Tibial artery (tissue), 4 donors: ENCODE measurements around the gene PRSS27.
A peak's percentile ranks its signal among the peaks of the same experiment; 100 is the strongest.
"Not testable (repeated sequence)": the region's sequence is repeated elsewhere in the genome, so short reads cannot be mapped to it uniquely, and the experiment has no call there.

ENCODE experiments used
- DNase-seq, 2 donors: peaks; one replicate each; pipeline ENCODE4 v3.0.0-alpha.2; 2019
- H3K27ac ChIP-seq, 2 donors: fragments of 200-600 bp; sonication (generic) in 1 of 2; 1 replicate in 1 of 2; 2 replicates in 1 of 2; pipeline ENCODE4 v1.5.1; 2018 to 2019; ENCODE audit warnings: mild to moderate bottlenecking in 1 of 2
- H3K27me3 ChIP-seq, 2 donors: fragments of 200-600 bp; sonication (generic) in 1 of 2; one replicate each; pipeline versions ENCODE4 v1.5.1 to v1.6.0; 2016 to 2019
- H3K36me3 ChIP-seq, 3 donors: fragments of 200-600 bp; sonication (generic) in 2 of 3; one replicate each; pipeline ENCODE4 v1.5.1; 2016 to 2019; ENCODE audit warnings: mild to moderate bottlenecking in 2 of 3
- H3K4me1 ChIP-seq, 4 donors: fragments of 200-600 bp; sonication (generic) in 2 of 4; 1 replicate in 3 of 4; 2 replicates in 1 of 4; pipeline ENCODE4 v1.5.1; 2016 to 2019
- H3K4me3 ChIP-seq, 2 donors: fragments of 200-600 bp; sonication (generic) in 1 of 2; 1 replicate in 1 of 2; 2 replicates in 1 of 2; pipeline ENCODE4 v1.5.1; 2018 to 2019; ENCODE audit warnings: mild to moderate bottlenecking in 2 of 2
- H3K9me3 ChIP-seq, 3 donors: fragments of 200-600 bp; sonication (generic) in 1 of 3; one replicate each; pipeline ENCODE4 v1.5.1; 2016 to 2019
- intact Hi-C: fragments of 100-400 bp; cut with DNase I; formaldehyde crosslinking; loops from one replicate; pipeline ENCODE4 v1.15.0; 2023; ENCODE audit warnings: low total_unique reads
- TF ChIP-seq, protein P1 (sequence below), 2 experiments: fragments of 200-600 bp in 1 of 2; fragments of 450-650 bp in 1 of 2; IDR thresholded peaks; one replicate each; pipeline ENCODE4 v1.5.1; 2017 to 2019; ENCODE audit warnings: antibody characterized with exemption in 2 of 2, mild to moderate bottlenecking in 1 of 2, moderate library complexity in 1 of 2

The PRSS27 gene

DNA sequence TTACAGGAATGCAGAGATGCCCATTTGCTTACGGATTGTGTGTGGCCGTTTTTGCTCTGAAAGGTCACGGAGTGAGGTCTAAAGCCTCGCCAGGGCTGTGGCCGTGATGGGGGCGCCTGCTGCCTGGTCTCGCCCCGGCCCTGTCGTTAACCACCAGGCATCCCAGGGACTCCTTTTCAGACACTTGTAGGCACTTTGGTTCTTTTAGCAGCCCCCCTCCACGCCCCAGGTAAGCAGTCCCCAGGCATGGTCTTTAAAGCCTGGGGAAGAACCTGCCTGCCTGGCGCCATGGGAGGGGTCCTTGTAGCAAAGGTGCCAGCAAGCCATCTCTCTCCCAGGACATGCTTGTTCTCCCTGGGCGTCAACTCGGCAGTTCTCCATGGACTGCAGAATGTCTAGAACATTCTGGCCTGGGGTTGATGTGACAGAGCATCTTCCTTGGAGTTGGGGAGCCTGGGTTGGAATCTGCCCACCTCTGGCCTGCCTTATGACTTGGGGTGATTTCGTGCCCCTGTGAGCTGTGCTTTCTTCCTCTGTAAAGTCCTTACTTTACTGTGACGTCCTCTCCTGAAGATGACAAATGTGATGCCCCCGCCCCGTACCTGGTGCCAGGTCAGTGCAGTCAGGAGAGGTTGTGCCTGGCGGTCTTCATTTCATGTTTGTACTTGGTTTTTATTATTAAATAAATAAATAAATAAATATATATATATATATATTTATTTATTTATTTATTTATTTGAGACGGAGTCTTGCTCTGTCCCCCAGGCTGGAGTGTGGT is 32.3 kb downstream of the PRSS27 start:
- H3K4me3 ChIP-seq = no peak overlapping the region
- no peak overlapping the region for H3K27ac ChIP-seq
- intact Hi-C loops = no loop called here
- TF ChIP-seq, protein P1, sequence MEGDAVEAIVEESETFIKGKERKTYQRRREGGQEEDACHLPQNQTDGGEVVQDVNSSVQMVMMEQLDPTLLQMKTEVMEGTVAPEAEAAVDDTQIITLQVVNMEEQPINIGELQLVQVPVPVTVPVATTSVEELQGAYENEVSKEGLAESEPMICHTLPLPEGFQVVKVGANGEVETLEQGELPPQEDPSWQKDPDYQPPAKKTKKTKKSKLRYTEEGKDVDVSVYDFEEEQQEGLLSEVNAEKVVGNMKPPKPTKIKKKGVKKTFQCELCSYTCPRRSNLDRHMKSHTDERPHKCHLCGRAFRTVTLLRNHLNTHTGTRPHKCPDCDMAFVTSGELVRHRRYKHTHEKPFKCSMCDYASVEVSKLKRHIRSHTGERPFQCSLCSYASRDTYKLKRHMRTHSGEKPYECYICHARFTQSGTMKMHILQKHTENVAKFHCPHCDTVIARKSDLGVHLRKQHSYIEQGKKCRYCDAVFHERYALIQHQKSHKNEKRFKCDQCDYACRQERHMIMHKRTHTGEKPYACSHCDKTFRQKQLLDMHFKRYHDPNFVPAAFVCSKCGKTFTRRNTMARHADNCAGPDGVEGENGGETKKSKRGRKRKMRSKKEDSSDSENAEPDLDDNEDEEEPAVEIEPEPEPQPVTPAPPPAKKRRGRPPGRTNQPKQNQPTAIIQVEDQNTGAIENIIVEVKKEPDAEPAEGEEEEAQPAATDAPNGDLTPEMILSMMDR (IDR thresholded peaks at IDR 0.05) = no peak
- H3K9me3 ChIP-seq = no peaks in the 10 kb centered on the region
- peaks cover 0 to 24% (median 13%) of the 10 kb centered on the region in 3 donors for H3K36me3 ChIP-seq
- DNase-seq = peak in 1 of 2 donors; percentile 53
- peaks cover 0 to 31% (median 13%) of the 10 kb centered on the region in 4 donors for H3K4me1 ChIP-seq
- no peaks in the 10 kb centered on the region for H3K27me3 ChIP-seq

DNA sequence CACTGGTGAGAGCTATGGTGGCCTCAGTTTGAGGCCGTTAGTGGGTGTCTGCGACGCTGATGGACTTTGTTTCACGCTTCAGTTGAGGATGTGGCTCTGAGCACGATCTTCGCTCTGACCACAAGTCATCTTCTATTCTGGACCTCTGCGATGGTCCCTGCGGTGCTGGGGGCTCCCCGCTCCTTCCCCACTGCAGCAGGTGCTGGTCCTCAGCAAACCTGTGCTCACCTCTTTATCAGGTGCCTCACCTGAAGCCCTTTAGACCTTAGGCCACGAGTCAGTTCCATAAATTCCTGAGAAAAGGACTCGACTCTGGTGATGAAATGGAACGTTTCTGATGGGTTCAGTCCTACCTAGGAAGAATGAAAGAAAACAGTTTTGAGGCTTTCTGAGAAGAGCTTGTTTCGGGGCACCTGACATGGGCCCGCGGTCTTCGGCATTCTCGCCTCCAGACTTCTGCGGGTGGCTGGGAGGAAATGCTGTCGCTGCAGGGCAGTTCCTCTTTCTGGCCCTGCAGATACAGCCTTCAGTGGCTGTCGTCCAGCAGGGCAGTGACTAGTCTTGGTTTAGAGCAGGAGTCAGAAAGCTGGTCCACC is 33.0 kb downstream of the PRSS27 start:
- no peaks in the 10 kb centered on the region for H3K9me3 ChIP-seq
- TF ChIP-seq, protein P1 (IDR thresholded peaks at IDR 0.05) = no peak
- no peak overlapping the region for H3K4me3 ChIP-seq
- H3K27ac ChIP-seq = no peak overlapping the region
- H3K4me1 ChIP-seq = peaks cover 3 to 26% (median 13%) of the 10 kb centered on the region in 4 donors
- no peaks in the 10 kb centered on the region for H3K27me3 ChIP-seq
- intact Hi-C loops = no loop called here
- H3K36me3 ChIP-seq = peaks cover 0 to 23% (median 13%) of the 10 kb centered on the region in 3 donors
- peak; percentile 59 to 76 for DNase-seq

DNA sequence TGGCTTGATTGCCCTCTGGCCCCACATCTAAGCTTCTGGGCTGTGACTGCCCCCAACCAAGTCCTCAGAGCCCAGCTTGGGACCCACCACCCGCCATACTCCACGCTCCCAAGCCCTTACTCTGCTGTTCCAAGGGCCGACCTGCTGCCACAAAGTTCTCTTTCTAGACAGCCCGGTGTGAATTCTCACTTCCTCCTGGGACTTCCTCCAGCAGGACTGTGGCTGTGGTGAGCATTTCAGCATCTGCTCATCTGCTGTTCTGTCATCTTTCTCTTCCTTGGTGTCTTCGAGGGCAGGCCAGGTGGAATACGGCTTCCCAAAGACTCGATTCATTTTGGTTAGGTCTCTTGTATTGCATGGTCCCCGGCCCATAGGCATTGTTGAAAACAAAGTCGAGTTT is 33.9 kb downstream of the PRSS27 start:
- intact Hi-C loops, H3K27me3 ChIP-seq, H3K9me3 ChIP-seq, DNase-seq, H3K27ac ChIP-seq, H3K4me3 ChIP-seq: not testable (repeated sequence)
- H3K36me3 ChIP-seq = peaks cover 0 to 13% (median 3%) of the 10 kb centered on the region in 3 donors
- peaks cover 4 to 31% (median 19%) of the 10 kb centered on the region in 4 donors for H3K4me1 ChIP-seq

DNA sequence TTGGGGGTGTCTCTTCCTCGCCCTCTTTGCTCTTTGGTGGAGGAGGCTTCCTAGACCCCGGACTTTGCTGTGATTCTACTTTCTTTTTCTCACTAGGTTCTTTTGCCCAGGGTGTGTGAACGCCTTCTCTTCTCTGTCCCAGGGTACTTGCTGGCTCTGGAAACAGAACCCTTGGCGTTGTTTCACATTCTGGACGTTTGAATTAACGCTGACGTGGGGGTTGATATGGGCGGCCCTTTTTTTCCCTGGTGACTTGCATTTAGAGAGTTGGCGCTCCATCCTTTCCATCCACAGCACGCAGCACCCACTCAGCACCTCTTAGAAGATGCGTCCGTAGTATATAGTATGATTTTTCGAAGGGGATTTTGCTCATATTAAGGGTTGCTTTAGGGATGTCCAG is 37.0 kb downstream of the PRSS27 start:
- DNase-seq, intact Hi-C loops: not testable (repeated sequence)

DNA sequence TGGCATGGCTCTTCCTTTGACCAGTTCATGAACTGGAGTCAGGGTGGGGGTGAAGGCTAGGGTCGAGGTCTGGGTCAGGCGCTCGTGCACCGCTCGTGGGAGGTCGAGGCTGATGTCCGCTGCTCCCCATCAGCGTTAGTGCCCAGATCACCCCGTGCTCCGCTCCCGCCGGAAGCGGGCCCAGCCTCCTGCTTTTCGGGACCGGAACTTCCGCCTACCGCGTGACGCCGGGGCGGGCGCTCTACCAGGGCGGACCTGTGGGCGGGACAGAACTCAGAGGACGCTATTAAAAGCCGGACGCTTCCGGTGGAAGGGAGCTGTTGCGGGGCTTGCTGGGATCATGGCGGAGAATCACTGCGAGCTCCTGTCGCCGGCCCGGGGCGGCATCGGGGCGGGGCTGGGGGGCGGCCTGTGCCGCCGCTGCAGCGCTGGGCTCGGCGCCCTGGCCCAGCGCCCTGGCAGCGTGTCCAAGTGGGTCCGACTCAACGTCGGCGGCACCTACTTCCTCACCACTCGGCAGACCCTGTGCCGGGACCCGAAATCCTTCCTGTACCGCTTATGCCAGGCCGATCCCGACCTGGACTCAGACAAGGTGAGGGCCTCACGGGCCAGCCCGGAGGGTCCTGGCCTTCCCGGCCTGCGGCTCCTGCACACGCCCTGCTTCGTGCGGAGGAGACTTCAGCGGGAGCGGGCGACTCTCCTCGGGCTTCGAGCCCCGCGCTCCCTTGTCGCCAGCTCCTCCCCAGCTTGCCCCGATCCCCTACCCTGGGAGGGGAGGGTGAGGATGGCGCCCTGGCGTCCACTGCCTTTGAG is 37.6 kb downstream of the PRSS27 start, which contains the start of gene KCTD5:
Gene KCTD5, plus strand, starts transcription at position 315 of the 813 bp plus-strand sequence. Its CDS starts 26 bp downstream, at position 341.
- Histone ChIP-seq H3K27ac (peak within 1 kb of the TSS; percentile 77 to 84), H3K27me3 (no peaks in the 10 kb centered on the region), H3K36me3 (no peaks in the 10 kb centered on the region), H3K4me1 (peaks cover 4 to 22% (median 17%) of the 10 kb centered on the region in 4 donors), H3K4me3 (peak within 1 kb of the TSS; percentile 83 to 97), H3K9me3 (no peaks in the 10 kb centered on the region)
- intact Hi-C loops = no loop called here
- peak; percentile 95 to 97 for DNase-seq
- TF ChIP-seq, protein P1 (IDR thresholded peaks at IDR 0.05) = peak in 1 of 2 experiments; percentile 19

More for the DNA sequence above, 37.0 kb downstream of the PRSS27 start:
- H3K27me3 ChIP-seq, H3K36me3 ChIP-seq, H3K9me3 ChIP-seq: not testable (repeated sequence)
- peaks cover 4 to 27% (median 17%) of the 10 kb centered on the region in 4 donors for H3K4me1 ChIP-seq
- peak overlapping the region; percentile 77 to 84 for H3K27ac ChIP-seq
- peak overlapping the region; percentile 83 to 97 for H3K4me3 ChIP-seq

DNA sequence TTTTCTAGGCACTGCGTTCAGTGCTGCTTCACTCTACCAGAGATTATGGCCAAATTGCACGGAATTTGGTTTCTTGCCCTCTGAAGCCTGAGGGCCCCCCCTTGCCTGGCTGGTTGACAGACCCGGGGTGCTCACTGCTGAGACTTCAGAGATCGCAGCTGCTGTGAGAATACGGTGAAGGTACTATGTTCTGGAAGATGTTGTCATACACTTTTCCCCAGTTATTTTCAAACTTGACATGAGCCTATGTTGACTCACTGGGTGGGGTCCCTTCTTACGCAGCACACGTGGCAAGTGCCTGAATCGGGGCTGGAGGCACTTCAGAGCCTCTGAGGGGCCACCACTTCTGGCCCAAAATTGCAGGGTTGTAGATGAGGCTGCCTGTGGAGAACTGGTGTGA is 39.7 kb downstream of the PRSS27 start:
- DNase-seq, H3K36me3 ChIP-seq, intact Hi-C loops, H3K4me3 ChIP-seq, H3K9me3 ChIP-seq, H3K27ac ChIP-seq, H3K27me3 ChIP-seq: not testable (repeated sequence)
- H3K4me1 ChIP-seq = peaks cover 4 to 21% (median 17%) of the 10 kb centered on the region in 4 donors

DNA sequence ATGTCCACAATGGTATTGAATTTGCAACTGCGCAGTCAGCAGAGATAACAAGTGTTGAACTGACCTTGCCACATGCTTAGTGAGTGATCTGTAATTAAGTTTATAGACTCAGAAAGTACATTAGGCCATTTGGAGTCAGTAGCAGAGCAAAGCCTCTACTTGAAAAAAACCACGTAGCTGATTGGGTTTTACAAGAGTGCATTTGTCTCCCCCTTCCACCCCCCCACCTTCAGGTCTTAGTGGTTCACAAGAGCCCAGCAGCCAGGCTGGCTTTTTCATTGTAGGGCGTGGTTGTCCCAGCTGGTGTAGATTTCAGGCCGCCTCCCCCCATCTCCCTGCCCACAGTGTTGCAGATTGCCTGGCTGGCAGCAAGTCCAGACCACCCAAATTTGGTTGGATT is 40.1 kb downstream of the PRSS27 start:
- intact Hi-C loops, H3K27ac ChIP-seq: not testable (repeated sequence)

DNA sequence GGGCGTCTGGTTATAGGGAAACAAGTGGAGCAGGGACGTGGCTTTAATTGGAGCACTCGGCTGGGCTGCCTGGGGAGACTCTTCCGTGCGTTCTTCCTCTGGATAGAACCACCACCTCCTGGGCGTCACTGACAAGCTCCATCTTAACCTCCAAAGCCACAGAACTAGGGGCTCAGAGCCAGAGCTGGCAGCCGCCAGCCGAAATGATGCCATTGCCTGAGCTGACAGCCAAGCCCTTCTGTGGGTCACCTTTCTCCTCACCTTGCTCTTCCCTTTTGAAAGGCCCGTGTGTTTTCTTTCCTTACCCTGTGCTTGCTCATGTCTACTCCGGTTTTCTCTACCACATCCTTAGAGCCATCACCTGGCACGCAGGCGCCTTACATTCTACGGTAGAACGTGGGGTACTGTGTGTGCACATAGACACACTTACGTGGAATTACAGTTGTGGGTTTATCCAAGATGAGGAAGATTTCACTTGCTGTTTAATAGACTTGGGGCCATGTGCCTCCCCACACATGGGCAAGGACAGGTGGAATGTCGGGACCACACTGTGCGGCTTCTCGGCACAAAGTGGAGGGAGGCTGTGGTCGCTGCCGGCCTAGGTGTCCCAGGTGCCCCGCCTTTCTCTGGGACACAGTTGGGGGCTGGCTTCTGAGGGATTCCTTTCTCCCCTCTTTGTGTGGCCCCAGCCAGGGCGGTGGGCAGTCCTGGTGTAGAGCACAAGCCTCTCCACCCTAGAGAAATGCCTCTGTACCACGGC is 41.6 kb downstream of the PRSS27 start:
- H3K27me3 ChIP-seq, H3K9me3 ChIP-seq, intact Hi-C loops, DNase-seq, H3K27ac ChIP-seq, H3K36me3 ChIP-seq, H3K4me3 ChIP-seq: not testable (repeated sequence)
- H3K4me1 ChIP-seq = peaks cover 4 to 19% (median 14%) of the 10 kb centered on the region in 4 donors

More for the DNA sequence above, 40.1 kb downstream of the PRSS27 start:
- peaks cover 4 to 21% (median 17%) of the 10 kb centered on the region in 4 donors for H3K4me1 ChIP-seq
- not testable (repeated sequence) for H3K36me3 ChIP-seq, H3K27me3 ChIP-seq, H3K9me3 ChIP-seq, DNase-seq, H3K4me3 ChIP-seq

DNA sequence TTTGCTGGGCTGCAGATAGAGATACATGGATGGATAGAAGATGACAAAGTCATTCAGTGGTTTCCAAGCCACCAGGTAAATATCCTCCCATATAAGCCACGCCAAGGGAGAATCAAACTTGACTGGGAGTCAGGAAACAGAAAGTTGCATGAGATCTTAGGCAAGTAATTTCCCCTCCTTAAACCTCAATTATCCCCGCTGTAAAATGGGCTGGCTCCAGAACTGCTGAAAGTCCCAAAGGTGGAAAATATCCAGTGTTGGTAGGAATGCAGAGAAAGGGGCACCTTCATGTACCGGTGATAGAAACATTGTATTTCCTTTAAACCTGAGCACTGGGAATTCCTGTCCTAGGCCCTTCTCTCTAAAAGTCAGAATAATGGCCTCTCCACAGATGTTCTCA is 43.1 kb downstream of the PRSS27 start:
- H3K36me3 ChIP-seq, intact Hi-C loops: not testable (repeated sequence)

More for the DNA sequence above, 43.1 kb downstream of the PRSS27 start:
- H3K4me3 ChIP-seq, H3K27ac ChIP-seq, DNase-seq, H3K27me3 ChIP-seq, H3K9me3 ChIP-seq: not testable (repeated sequence)
- peaks cover under 1 to 20% (median 16%) of the 10 kb centered on the region in 4 donors for H3K4me1 ChIP-seq
